Cardiac septum (tissue), 1 donor: ENCODE results near the gene CPLANE1. TPM values are rescaled to one million over a fixed set of nuclear protein-coding genes. Genes with fewer than 3 reads are reported as not detected.
"Not testable (repeated sequence)": the region's sequence is repeated elsewhere in the genome, so short reads cannot be mapped to it uniquely, and the experiment has no call there.

Source experiments
- DNase-seq: peaks from one replicate; pipeline ENCODE4 v3.0.0-alpha.2; 2020; ENCODE audit warnings: low spot score
- intact Hi-C: fragments of 100-400 bp; cut with DNase I; formaldehyde crosslinking; loops from one replicate; pipeline ENCODE4 v1.14.0; 2022
- long read RNA-seq: library from polyadenylated mRNA; unstranded; transcript quantifications from one replicate; pipeline ENCODE4 v2.0.0, GENCODE V29; 2021
- total RNA-seq: library from RNA; stranded (reverse); fragmentation: NEBNext Ultra II Directional; extraction: Animal tissue kit (Norgen Biotek cat#: 25700); gene quantifications from one replicate; pipeline ENCODE4 v1.2.1, GENCODE V29; 2021
- donor health status: DM: no; HTN: no; CAD: no.

CPLANE1 gene
- 9.9 TPM for total RNA-seq
- long read RNA-seq, partial matches to known transcripts = 4 of 6 reads
- long read RNA-seq, other reads (novel, unspliced or antisense) = 2 of 6 reads

GRCh38 chr5:37248970-37249814 is at the start of gene CPLANE1:
TSS of gene CPLANE1 (minus strand) at chr5:37249376. CDS start at chr5:37247698, 1,678 bp downstream.
- intact Hi-C loops = loop anchor here (5.0 kb wide), 1 partner anchor 123 kb away; the partner anchor contains the start of gene NUP155
- peak; percentile 89 for DNase-seq

GRCh38 chr5:37296313-37296712 is 47.1 kb upstream of the CPLANE1 start:
- DNase-seq, intact Hi-C loops: not testable (repeated sequence)

- intact Hi-C loops = no loop called here
- DNase-seq = no peak
Observed at GRCh38 chr5:37283214-37283820, 34.1 kb upstream of the CPLANE1 start.

- intact Hi-C loops = no loop called here
Observed at GRCh38 chr5:37275511-37275910, 26.3 kb upstream of the CPLANE1 start.

GRCh38 chr5:37272511-37272910 is 23.3 kb upstream of the CPLANE1 start:
- intact Hi-C loops = no loop called here
- DNase-seq = no peak

More at GRCh38 chr5:37275511-37275910, 26.3 kb upstream of the CPLANE1 start:
- no peak for DNase-seq

- intact Hi-C loops, DNase-seq: not testable (repeated sequence)
Observed at GRCh38 chr5:37268100-37268499, 18.9 kb upstream of the CPLANE1 start.

- intact Hi-C loops = no loop called here
- DNase-seq = no peak
Observed at GRCh38 chr5:37255774-37256358, 6.7 kb upstream of the CPLANE1 start.

GRCh38 chr5:37254581-37254980 is 5.4 kb upstream of the CPLANE1 start:
- no peak for DNase-seq

GRCh38 chr5:37251665-37252064 is 2.5 kb upstream of the CPLANE1 start:
- intact Hi-C loops = no loop called here
- no peak for DNase-seq

More at GRCh38 chr5:37254581-37254980, 5.4 kb upstream of the CPLANE1 start:
- intact Hi-C loops = no loop called here

- intact Hi-C loops = loop anchor here (5.0 kb wide), 1 partner anchor 123 kb away; the partner anchor contains the start of gene NUP155
- DNase-seq = no peak
Observed at GRCh38 chr5:37249815-37250164, 614 bp upstream of the CPLANE1 start.

- intact Hi-C loops = loop anchor here (5.0 kb wide), 1 partner anchor 124 kb away; the partner anchor contains the start of gene NUP155
Observed at GRCh38 chr5:37248421-37248969, 681 bp downstream of the CPLANE1 start.

GRCh38 chr5:37247496-37247895 is 1.7 kb downstream of the CPLANE1 start:
- DNase-seq = no peak
- intact Hi-C loops = loop anchor here (5.0 kb wide), 1 partner anchor 125 kb away; the partner anchor contains the start of gene NUP155

More at GRCh38 chr5:37248421-37248969, 681 bp downstream of the CPLANE1 start:
- DNase-seq = no peak

- intact Hi-C loops = loop anchor here (5.0 kb wide), 1 partner anchor 125 kb away; the partner anchor contains the start of gene NUP155
- DNase-seq = no peak
Observed at GRCh38 chr5:37247036-37247435, 2.1 kb downstream of the CPLANE1 start.

GRCh38 chr5:37234288-37234687 is 14.9 kb downstream of the CPLANE1 start:
- intact Hi-C loops = no loop called here
- DNase-seq = no peak

- no peak for DNase-seq
Observed at GRCh38 chr5:37226377-37226776, 22.8 kb downstream of the CPLANE1 start.

GRCh38 chr5:37222181-37222580 is 27.0 kb downstream of the CPLANE1 start:
- intact Hi-C loops = no loop called here

More at GRCh38 chr5:37226377-37226776, 22.8 kb downstream of the CPLANE1 start:
- intact Hi-C loops = no loop called here

GRCh38 chr5:37220426-37220825 is 28.8 kb downstream of the CPLANE1 start:
- DNase-seq, intact Hi-C loops: not testable (repeated sequence)

More at GRCh38 chr5:37222181-37222580, 27.0 kb downstream of the CPLANE1 start:
- no peak for DNase-seq

- DNase-seq, intact Hi-C loops: not testable (repeated sequence)
Observed at GRCh38 chr5:37219384-37219783, 29.8 kb downstream of the CPLANE1 start.

- DNase-seq = no peak
- intact Hi-C loops = no loop called here
Observed at GRCh38 chr5:37217976-37218375, 31.2 kb downstream of the CPLANE1 start.
